ENCODE data around the gene CD276.

DNA sequence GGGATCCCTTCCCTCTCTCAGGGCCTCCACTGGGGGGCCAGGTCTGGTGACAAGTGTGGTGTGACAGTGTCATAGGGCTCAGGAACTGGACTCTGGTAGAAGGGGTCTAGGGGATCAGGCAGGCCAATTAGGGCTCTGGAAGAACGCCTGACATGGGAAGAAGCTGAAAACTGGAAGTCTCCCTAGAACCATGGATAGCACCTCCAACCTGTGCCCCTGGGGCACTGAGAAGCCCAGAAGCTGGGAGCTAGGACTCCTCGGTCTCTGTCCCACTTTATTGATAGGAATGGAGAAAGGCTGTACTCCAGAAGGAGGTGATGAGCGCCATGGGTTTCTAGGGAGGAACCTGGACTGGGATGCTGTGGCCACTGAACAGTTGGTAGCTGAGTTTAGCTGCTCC lies 38.2 kb downstream of the CD276 start:
- TF ChIP-seq CTCF (conservative IDR thresholded peaks at IDR 0.05) (no peak), ZFX (IDR thresholded peaks at IDR 0.05) (no peak)

Measured in C4-2B (cell line).